Peyer's patch (tissue), 4 donors: ENCODE measurements around the gene CDH1.

ENCODE experiments used
- CTCF ChIP-seq, 6 experiments: fragments of 450-650 bp in 4 of 6; fragments of 200-600 bp in 2 of 6; sonication (generic) in 1 of 6; IDR thresholded peaks; one replicate each; pipeline ENCODE4 v1.5.1; 2017 to 2019; ENCODE audit warnings: antibody characterized with exemption in 6 of 6, mild to moderate bottlenecking in 3 of 6, moderate library complexity in 1 of 6
- POLR2A ChIP-seq, 2 donors: fragments of 450-650 bp; IDR thresholded peaks; one replicate each; pipeline ENCODE4 v1.5.1; 2017; ENCODE audit warnings: antibody characterized with exemption in 2 of 2, mild to moderate bottlenecking in 2 of 2, moderate library complexity in 2 of 2

- no peak for TF ChIP-seq CTCF (IDR thresholded peaks at IDR 0.05)
- no peak for TF ChIP-seq POLR2A (IDR thresholded peaks at IDR 0.05)
Observed at GRCh38 chr16:68731637-68732036, 5.5 kb upstream of the CDH1 start.
